Measurements from ENCODE around the gene BSG. TPM values are rescaled to one million over a fixed set of nuclear protein-coding genes. Genes with fewer than 3 reads are reported as not detected.

BSG gene
- polyA plus RNA-seq, 1 donor from 2014 or later, result 209 TPM

GRCh38 chr19:535017-535835 lies 37.2 kb upstream of the BSG start:
- Histone ChIP-seq H4K20me1 (ENCODE audit: insufficient read depth) (peaks cover 16% of the 10 kb centered on the region), H3F3A (ENCODE audit: insufficient read depth, low read length, poor library complexity, severe bottlenecking) (no peaks in the 10 kb centered on the region)

More at GRCh38 chr19:535017-535835, 37.2 kb upstream of the BSG start:
- no peak overlapping the region for H3K9ac ChIP-seq (ENCODE audit: low read length)
- no peaks in the 10 kb centered on the region for H3K36me3 ChIP-seq (ENCODE audit: insufficient read depth, low read length)
- H2AFZ ChIP-seq (ENCODE audit: low read depth, low read length), result no peak overlapping the region
- H3K4me3 ChIP-seq (ENCODE audit: low read length), result no peak overlapping the region
- no peak overlapping the region for H3K27ac ChIP-seq (ENCODE audit: low read length)
- H3K27me3 ChIP-seq (ENCODE audit: insufficient read depth, low read depth, low read length), result no peaks in the 10 kb centered on the region
- H3K79me2 ChIP-seq (replicated peaks; ENCODE audit: insufficient read depth, low read length), result peaks cover 30% of the 10 kb centered on the region
- H3K9me3 ChIP-seq (ENCODE audit: low read length), result no peaks in the 10 kb centered on the region
- TF ChIP-seq EP300 (conservative IDR thresholded peaks at IDR 0.05; ENCODE audit: poor library complexity, severe bottlenecking) (no peak), CTCF (IDR thresholded peaks at IDR 0.05; ENCODE audit: poor library complexity, severe bottlenecking) (no peak), SMC3 (conservative IDR thresholded peaks at IDR 0.05; ENCODE audit: poor library complexity) (no peak), TAF1 (IDR thresholded peaks at IDR 0.05; ENCODE audit: low read depth) (no peak), POLR2AphosphoS5 (IDR thresholded peaks at IDR 0.05) (no peak), RAD21 (conservative IDR thresholded peaks at IDR 0.05) (no peak), REST (IDR thresholded peaks at IDR 0.05; ENCODE audit: borderline replicate concordance) (no peak), EZH2 (IDR thresholded peaks at IDR 0.05; ENCODE audit: borderline replicate concordance, insufficient read depth, low read length, poor library complexity, severe bottlenecking) (no peak), MXI1 (conservative IDR thresholded peaks at IDR 0.05; ENCODE audit: poor library complexity, severe bottlenecking) (no peak)
- H3K9me2 ChIP-seq (ENCODE audit: insufficient read depth, low read length), result no peaks in the 10 kb centered on the region
- no peak overlapping the region for H3K4me2 ChIP-seq (ENCODE audit: low read length)

Measured in neural cell (in vitro differentiated cells).